Uterus (tissue), 2 donors: ENCODE measurements around the gene TTLL4.

Experiments used
- CTCF ChIP-seq, 4 experiments: fragments of 200-600 bp in 2 of 4; fragments of 450-650 bp in 2 of 4; sonication (generic) in 2 of 4; IDR thresholded peaks; one replicate each; pipeline ENCODE4 v1.5.1; 2016 to 2019; ENCODE audit warnings: antibody characterized with exemption in 4 of 4, mild to moderate bottlenecking in 2 of 4, moderate library complexity in 1 of 4
- POLR2A ChIP-seq, 2 donors: fragments of 450-650 bp; IDR thresholded peaks; one replicate each; pipeline ENCODE4 v1.6.1; 2016; ENCODE audit warnings: antibody characterized with exemption in 2 of 2, mild to moderate bottlenecking in 1 of 2, moderate library complexity in 1 of 2

- no peak for TF ChIP-seq POLR2A (IDR thresholded peaks at IDR 0.05)
- no peak for TF ChIP-seq CTCF (IDR thresholded peaks at IDR 0.05)
These were observed 89.4 kb downstream of the TTLL4 start for GRCh38 chr2:218799990-218800389.
